ENCODE measurements around the gene GLE1.

GLE1 gene

GRCh38 chr9:128484686-128485413, 19.7 kb upstream of the GLE1 start:
- TF ChIP-seq SUZ12 (IDR thresholded peaks at IDR 0.05; ENCODE audit: extremely low read depth, insufficient read depth, insufficient read length) (no peak), YY1 (IDR thresholded peaks at IDR 0.05; ENCODE audit: insufficient read depth, insufficient read length) (no peak), ZNF274 (IDR thresholded peaks at IDR 0.05; ENCODE audit: low read depth, low read length) (no peak)
- Histone ChIP-seq H3K36me3 (ENCODE audit: insufficient read depth, insufficient read length, low read length) (peaks cover 86% of the 10 kb centered on the region), H3K27me3 (ENCODE audit: insufficient read depth, insufficient read length) (no peaks in the 10 kb centered on the region)

GRCh38 chr9:128485414-128485855, 19.1 kb upstream of the GLE1 start:
- H3K4me3 ChIP-seq (ENCODE audit: insufficient read length, low read depth), result no peak overlapping the region
- H3K4me1 ChIP-seq (ENCODE audit: insufficient read depth, insufficient read length), result no peaks in the 10 kb centered on the region
- peaks cover 85% of the 10 kb centered on the region for H3K36me3 ChIP-seq (ENCODE audit: insufficient read depth, insufficient read length, low read length)
- no peak for DNase-seq (ENCODE audit: low read depth, low spot score)
- H3K27me3 ChIP-seq (ENCODE audit: insufficient read depth, insufficient read length), result no peaks in the 10 kb centered on the region
- no peak for TF ChIP-seq SUZ12 (IDR thresholded peaks at IDR 0.05; ENCODE audit: extremely low read depth, insufficient read depth, insufficient read length)
- no peak for TF ChIP-seq YY1 (IDR thresholded peaks at IDR 0.05; ENCODE audit: insufficient read depth, insufficient read length)
- no peak for TF ChIP-seq ZNF274 (IDR thresholded peaks at IDR 0.05; ENCODE audit: low read depth, low read length)
- H3K9me3 ChIP-seq (ENCODE audit: insufficient read depth, low read length), result no peaks in the 10 kb centered on the region
- no peak overlapping the region for H3K9ac ChIP-seq (ENCODE audit: insufficient read length, low read depth)

More at GRCh38 chr9:128484686-128485413, 19.7 kb upstream of the GLE1 start:
- Histone ChIP-seq H3K4me1 (ENCODE audit: insufficient read depth, insufficient read length) (no peaks in the 10 kb centered on the region), H3K9ac (ENCODE audit: insufficient read length, low read depth) (no peak overlapping the region), H3K4me3 (ENCODE audit: insufficient read length, low read depth) (no peak overlapping the region), H3K9me3 (ENCODE audit: insufficient read depth, low read length) (no peaks in the 10 kb centered on the region)
- no peak for DNase-seq (ENCODE audit: low read depth, low spot score)

- H3K4me3 ChIP-seq (ENCODE audit: insufficient read length, low read depth), result no peak overlapping the region
- H3K9me3 ChIP-seq (ENCODE audit: insufficient read depth, low read length), result no peaks in the 10 kb centered on the region
- no peak for DNase-seq (ENCODE audit: low read depth, low spot score)
- no peak overlapping the region for H3K9ac ChIP-seq (ENCODE audit: insufficient read length, low read depth)
- H3K27me3 ChIP-seq (ENCODE audit: insufficient read depth, insufficient read length), result no peaks in the 10 kb centered on the region
- H3K36me3 ChIP-seq (ENCODE audit: insufficient read depth, insufficient read length, low read length), result peaks cover 84% of the 10 kb centered on the region
- no peaks in the 10 kb centered on the region for H3K4me1 ChIP-seq (ENCODE audit: insufficient read depth, insufficient read length)
- TF ChIP-seq ZNF274 (IDR thresholded peaks at IDR 0.05; ENCODE audit: low read depth, low read length) (no peak), SUZ12 (IDR thresholded peaks at IDR 0.05; ENCODE audit: extremely low read depth, insufficient read depth, insufficient read length) (no peak), YY1 (IDR thresholded peaks at IDR 0.05; ENCODE audit: insufficient read depth, insufficient read length) (no peak)
These were observed 18.3 kb upstream of the GLE1 start for GRCh38 chr9:128486201-128486600.

- no peak overlapping the region for H3K4me3 ChIP-seq (ENCODE audit: insufficient read length, low read depth)
- no peak for DNase-seq (ENCODE audit: low read depth, low spot score)
- H3K4me1 ChIP-seq (ENCODE audit: insufficient read depth, insufficient read length), result no peaks in the 10 kb centered on the region
- H3K9ac ChIP-seq (ENCODE audit: insufficient read length, low read depth), result no peak overlapping the region
- H3K9me3 ChIP-seq (ENCODE audit: insufficient read depth, low read length), result no peaks in the 10 kb centered on the region
- peaks cover 73% of the 10 kb centered on the region for H3K36me3 ChIP-seq (ENCODE audit: insufficient read depth, insufficient read length, low read length)
- TF ChIP-seq YY1 (IDR thresholded peaks at IDR 0.05; ENCODE audit: insufficient read depth, insufficient read length) (no peak), SUZ12 (IDR thresholded peaks at IDR 0.05; ENCODE audit: extremely low read depth, insufficient read depth, insufficient read length) (no peak), ZNF274 (IDR thresholded peaks at IDR 0.05; ENCODE audit: low read depth, low read length) (no peak)
- H3K27me3 ChIP-seq (ENCODE audit: insufficient read depth, insufficient read length), result no peaks in the 10 kb centered on the region
These were observed 11.1 kb upstream of the GLE1 start for GRCh38 chr9:128493424-128493823.

- H3K4me1 ChIP-seq (ENCODE audit: insufficient read depth, insufficient read length), result no peaks in the 10 kb centered on the region
- H3K9ac ChIP-seq (ENCODE audit: insufficient read length, low read depth), result no peak overlapping the region
- no peaks in the 10 kb centered on the region for H3K9me3 ChIP-seq (ENCODE audit: insufficient read depth, low read length)
- no peak for TF ChIP-seq SUZ12 (IDR thresholded peaks at IDR 0.05; ENCODE audit: extremely low read depth, insufficient read depth, insufficient read length)
- TF ChIP-seq YY1 (IDR thresholded peaks at IDR 0.05; ENCODE audit: insufficient read depth, insufficient read length), result no peak
- TF ChIP-seq ZNF274 (IDR thresholded peaks at IDR 0.05; ENCODE audit: low read depth, low read length), result no peak
- no peak overlapping the region for H3K4me3 ChIP-seq (ENCODE audit: insufficient read length, low read depth)
- peaks cover 74% of the 10 kb centered on the region for H3K36me3 ChIP-seq (ENCODE audit: insufficient read depth, insufficient read length, low read length)
- no peak for DNase-seq (ENCODE audit: low read depth, low spot score)
- H3K27me3 ChIP-seq (ENCODE audit: insufficient read depth, insufficient read length), result no peaks in the 10 kb centered on the region
These were observed 10.3 kb upstream of the GLE1 start for GRCh38 chr9:128494108-128494745.

GRCh38 chr9:128494746-128495129, 9.8 kb upstream of the GLE1 start:
- DNase-seq (ENCODE audit: low read depth, low spot score), result no peak
- no peak overlapping the region for H3K4me3 ChIP-seq (ENCODE audit: insufficient read length, low read depth)
- H3K9ac ChIP-seq (ENCODE audit: insufficient read length, low read depth), result no peak overlapping the region
- H3K27me3 ChIP-seq (ENCODE audit: insufficient read depth, insufficient read length), result no peaks in the 10 kb centered on the region
- peaks cover under 1% of the 10 kb centered on the region for H3K4me1 ChIP-seq (ENCODE audit: insufficient read depth, insufficient read length)
- H3K36me3 ChIP-seq (ENCODE audit: insufficient read depth, insufficient read length, low read length), result peaks cover 74% of the 10 kb centered on the region
- H3K9me3 ChIP-seq (ENCODE audit: insufficient read depth, low read length), result no peaks in the 10 kb centered on the region
- TF ChIP-seq ZNF274 (IDR thresholded peaks at IDR 0.05; ENCODE audit: low read depth, low read length) (no peak), SUZ12 (IDR thresholded peaks at IDR 0.05; ENCODE audit: extremely low read depth, insufficient read depth, insufficient read length) (no peak)

- TF ChIP-seq SUZ12 (IDR thresholded peaks at IDR 0.05; ENCODE audit: extremely low read depth, insufficient read depth, insufficient read length), result no peak
- TF ChIP-seq YY1 (IDR thresholded peaks at IDR 0.05; ENCODE audit: insufficient read depth, insufficient read length), result no peak
- no peak for TF ChIP-seq ZNF274 (IDR thresholded peaks at IDR 0.05; ENCODE audit: low read depth, low read length)
- Histone ChIP-seq H3K36me3 (ENCODE audit: insufficient read depth, insufficient read length, low read length) (peaks cover 75% of the 10 kb centered on the region), H3K9ac (ENCODE audit: insufficient read length, low read depth) (no peak overlapping the region), H3K4me1 (ENCODE audit: insufficient read depth, insufficient read length) (peaks cover 6% of the 10 kb centered on the region), H3K27me3 (ENCODE audit: insufficient read depth, insufficient read length) (no peaks in the 10 kb centered on the region), H3K9me3 (ENCODE audit: insufficient read depth, low read length) (no peaks in the 10 kb centered on the region), H3K4me3 (ENCODE audit: insufficient read length, low read depth) (no peak overlapping the region)
- DNase-seq (ENCODE audit: low read depth, low spot score), result no peak
These were observed 9.2 kb upstream of the GLE1 start for GRCh38 chr9:128495296-128495695.
